Stomach (tissue), 9 donors: ENCODE measurements around the gene SF3A2. TPM values are rescaled to one million over a fixed set of nuclear protein-coding genes. Genes with fewer than 3 reads are reported as not detected.

ENCODE experiments used
- DNase-seq, 2 donors: peaks; one replicate each; pipeline versions ENCODE4 v3.0.0 to v3.0.0-alpha.2; 2013 to 2019
- H3K27ac ChIP-seq, 5 donors: fragments of 200-600 bp in 4 of 5; sonication (generic) in 4 of 5; one replicate each; pipeline ENCODE4 v1.5.1; 2013 to 2019; ENCODE audit warnings: mild to moderate bottlenecking in 1 of 5, moderate library complexity in 1 of 5
- H3K27me3 ChIP-seq, 3 donors: fragments of 200-600 bp; sonication (generic); one replicate each; pipeline ENCODE4 v1.5.1; 2017 to 2019; ENCODE audit warnings: mixed run types in 1 of 3
- H3K36me3 ChIP-seq, 4 donors: fragments of 200-600 bp; sonication (generic); 1 replicate in 3 of 4; 2 replicates in 1 of 4; pipeline ENCODE4 v1.5.1; 2016 to 2019
- H3K4me1 ChIP-seq, 4 donors: fragments of 200-600 bp; sonication (generic); one replicate each; pipeline ENCODE4 v1.5.1; 2016 to 2019
- H3K4me3 ChIP-seq, 4 donors: fragments of 200-600 bp; sonication (generic) in 3 of 4; one replicate each; pipeline ENCODE4 v1.5.1; 2016 to 2019; ENCODE audit warnings: mild to moderate bottlenecking in 1 of 4
- H3K9me3 ChIP-seq, 4 donors: fragments of 200-600 bp; sonication (generic); one replicate each; pipeline ENCODE4 v1.5.1; 2016 to 2019
- CTCF ChIP-seq, 7 experiments: fragments of 450-650 bp in 4 of 7; fragments of 200-600 bp in 3 of 7; sonication (generic) in 3 of 7; IDR thresholded peaks; one replicate each; pipeline ENCODE4 v1.5.1; 2016 to 2019; ENCODE audit warnings: antibody characterized with exemption in 7 of 7, control low read depth in 2 of 7, mild to moderate bottlenecking in 1 of 7
- EP300 ChIP-seq: sonication (generic); formaldehyde crosslinking; IDR thresholded peaks from one replicate; pipeline ENCODE4 v1.6.1; 2017; ENCODE audit warnings: antibody characterized with exemption
- POLR2A ChIP-seq, 4 donors: fragments of 450-650 bp; IDR thresholded peaks; one replicate each; pipeline ENCODE4 v1.6.1; 2016; ENCODE audit warnings: antibody characterized with exemption in 4 of 4, control low read depth in 2 of 4, mild to moderate bottlenecking in 1 of 4, moderate library complexity in 1 of 4
- POLR2AphosphoS5 ChIP-seq, 3 donors: sonication (generic); formaldehyde crosslinking; IDR thresholded peaks; one replicate each; pipeline ENCODE4 v1.6.1; 2016; ENCODE audit warnings: antibody characterized with exemption in 3 of 3
- whole genome bisulfite sequencing, 5 donors: extraction: QIAGEN DNeasy Blood & Tissue Kit in 3 of 5; methylation state at CpG; one replicate each; pipeline versions ENCODE4 v1.1.5 to v1.1.7; 2013 to 2018; 5-methylcytosine and 5-hydroxymethylcytosine counted together
- intact Hi-C: fragments of 100-400 bp; cut with DNase I; formaldehyde crosslinking; loops from one replicate; pipeline ENCODE4 v1.15.1; 2023; ENCODE audit warnings: low total_unique reads
- polyA plus RNA-seq, 3 donors: library from polyadenylated mRNA; stranded (reverse); fragments of 200-250 nt; gene quantifications; one replicate each; pipeline ENCODE4 v1.2.3, GENCODE V29; 2013
- total RNA-seq, 5 donors: library from RNA; depleted of rRNA; stranded (reverse); fragments of >200 nt; gene quantifications; one replicate each; pipeline versions ENCODE4 v1.1.0 to v1.2.3, GENCODE V29; 2014 to 2016
- donor health status: healthy with polysubstance abuse.
- donor health status: Bipolar disorder and iron deficiency.
- donor health status: healthy.

SF3A2 gene
- total and polyA plus RNA-seq, 8 donors: 25.8 to 214 (median 37.0) TPM

DNA sequence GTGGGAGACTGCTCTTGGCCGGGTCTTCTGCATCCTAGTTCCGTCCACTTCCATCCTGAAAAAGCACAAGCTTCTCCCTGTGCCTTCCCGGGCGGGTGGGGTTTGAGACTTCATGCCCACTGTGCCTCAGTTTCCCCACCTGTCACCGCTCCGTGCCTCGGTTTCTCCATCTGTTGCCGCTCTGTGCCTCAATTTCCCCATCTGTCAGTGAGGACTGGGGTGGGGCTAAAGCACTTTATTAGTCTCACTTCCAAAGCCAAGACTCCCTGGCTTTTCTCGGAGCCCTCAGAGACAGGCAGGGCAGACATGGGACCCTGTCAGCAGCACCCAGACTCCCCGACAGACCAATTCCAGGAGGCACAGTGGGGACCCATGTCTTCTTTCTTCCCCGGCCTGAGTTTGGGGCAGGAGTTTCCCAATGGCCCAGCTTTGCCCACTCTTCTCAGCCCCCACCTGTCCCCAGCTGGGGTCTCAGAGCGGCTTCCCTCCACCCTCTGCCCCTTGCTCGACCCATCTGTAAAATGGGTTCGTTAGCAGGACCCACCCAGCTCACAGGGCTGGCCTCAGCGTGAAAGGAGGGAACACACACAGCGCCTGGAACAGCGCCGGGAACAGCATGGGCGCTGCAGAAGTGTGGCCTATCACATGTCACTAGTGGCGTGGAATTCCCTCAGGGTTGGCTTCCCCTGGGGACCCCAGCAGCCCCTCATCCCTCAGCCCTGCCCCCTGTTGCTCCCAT lies 49.9 kb downstream of the SF3A2 start:
- Histone ChIP-seq H3K4me1 (peaks cover 35 to 47% (median 40%) of the 10 kb centered on the region in 4 donors), H3K4me3 (no peak overlapping the region), H3K27me3 (peaks cover 14 to 72% (median 45%) of the 10 kb centered on the region in 3 donors), H3K9me3 (no peaks in the 10 kb centered on the region), H3K27ac (no peak overlapping the region), H3K36me3 (no peaks in the 10 kb centered on the region)
- intact Hi-C loops: loop anchor here (10.0 kb wide), 1 partner anchor 158 kb away; no protein-coding TSS in a partner anchor
- no peak for TF ChIP-seq POLR2A (IDR thresholded peaks at IDR 0.05)
- no peak for DNase-seq
- WGBS, 5 donors: 78 to 84% (median 83%) methylated on average over 20 of the region's 20 CpGs

GRCh38 chr19:2287585-2288337 lies 51.1 kb downstream of the SF3A2 start:
- peaks cover 14 to 73% (median 45%) of the 10 kb centered on the region in 3 donors for H3K27me3 ChIP-seq
- DNase-seq: no peak
- peaks cover 27 to 40% (median 31%) of the 10 kb centered on the region in 4 donors for H3K4me1 ChIP-seq
- intact Hi-C loops: loop anchor here (10.0 kb wide), 1 partner anchor 157 kb away; no protein-coding TSS in a partner anchor
- TF ChIP-seq CTCF (IDR thresholded peaks at IDR 0.05) (no peak), EP300 (no peak), POLR2A (IDR thresholded peaks at IDR 0.05) (no peak), POLR2AphosphoS5 (IDR thresholded peaks at IDR 0.05) (no peak)
- no peak overlapping the region for H3K4me3 ChIP-seq
- 69 to 83% (median 74%) methylated on average over 12 to 13 of the region's 13 CpGs for WGBS, 5 donors
- peak overlapping the region in 2 of 5 donors; percentile 75 to 84 for H3K27ac ChIP-seq
- H3K36me3 ChIP-seq: no peaks in the 10 kb centered on the region
- no peaks in the 10 kb centered on the region for H3K9me3 ChIP-seq

- WGBS, 5 donors: 72 to 76% (median 74%) methylated on average over 11 to 17 of the region's 17 CpGs
- Histone ChIP-seq H3K4me3 (no peak overlapping the region), H3K4me1 (peaks cover 27 to 34% (median 28%) of the 10 kb centered on the region in 4 donors), H3K36me3 (no peaks in the 10 kb centered on the region), H3K27me3 (peaks cover 14 to 75% (median 49%) of the 10 kb centered on the region in 3 donors), H3K9me3 (no peaks in the 10 kb centered on the region), H3K27ac (peak overlapping the region in 2 of 5 donors; percentile 75 to 84)
- TF ChIP-seq EP300 (no peak), POLR2AphosphoS5 (IDR thresholded peaks at IDR 0.05) (no peak), POLR2A (IDR thresholded peaks at IDR 0.05) (no peak)
- no peak for DNase-seq
- intact Hi-C loops: loop anchor here (10.0 kb wide), 1 partner anchor 156 kb away; no protein-coding TSS in a partner anchor
Measured at GRCh38 chr19:2288338-2288817, 51.8 kb downstream of the SF3A2 start.

GRCh38 chr19:2288818-2289713 lies 52.4 kb downstream of the SF3A2 start:
- intact Hi-C loops: loop anchor here (10.0 kb wide), 1 partner anchor 156 kb away; no protein-coding TSS in a partner anchor
- Histone ChIP-seq H3K27me3 (peaks cover 17 to 80% (median 49%) of the 10 kb centered on the region in 3 donors), H3K4me3 (peak overlapping the region; percentile 41 to 56 (median 44)), H3K4me1 (peaks cover 27 to 40% (median 30%) of the 10 kb centered on the region in 4 donors), H3K27ac (peak overlapping the region; percentile 16 to 84 (median 66)), H3K9me3 (no peaks in the 10 kb centered on the region), H3K36me3 (no peaks in the 10 kb centered on the region)
- 51 to 66% (median 58%) methylated on average over 19 to 28 of the region's 28 CpGs for WGBS, 5 donors
- TF ChIP-seq CTCF (IDR thresholded peaks at IDR 0.05): no peak
- DNase-seq: no peak
